ENCODE results near the gene CACNB1. TPM values are rescaled to one million over a fixed set of nuclear protein-coding genes. Genes with fewer than 3 reads are reported as not detected.

The CACNB1 gene
- total RNA-seq, 2 experiments from 2014 or later, result 14.9 to 15.5 TPM

DNA sequence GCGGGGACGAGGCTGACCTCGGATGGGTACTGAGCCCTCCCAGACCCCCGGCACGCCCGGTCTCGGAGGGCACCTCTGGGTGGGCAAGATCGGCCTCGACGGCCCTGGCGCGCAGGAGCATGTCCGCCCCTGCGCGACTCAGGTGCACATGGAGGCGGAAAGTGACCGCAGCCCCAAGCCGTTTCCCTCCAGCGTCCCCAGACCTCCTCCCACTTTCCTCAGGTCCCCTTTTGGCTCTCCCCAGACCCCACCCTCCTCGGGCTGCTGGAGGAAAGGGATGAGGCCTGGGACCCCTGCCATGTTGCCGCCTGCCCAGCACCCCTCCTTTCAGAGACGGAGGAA is 12.6 kb upstream of the CACNB1 start:
- no peak overlapping the region for H3K27ac ChIP-seq (ENCODE audit: low read depth in 1 of 2, low read length in 2 of 2)
- no peaks in the 10 kb centered on the region for H3K9me3 Mint-ChIP-seq
- H3K36me3 Mint-ChIP-seq (ENCODE audit: low read depth), result peaks cover 3% of the 10 kb centered on the region
- ChIA-PET POLR2A (interaction anchor here (2.1 to 4.4 kb wide), 3 partner anchors 10 to 34 kb away, joined by 9 to 36 read pairs (median 22); partner anchors contain the start of gene RPL19), CTCF (interaction anchor here (1.0 to 6.4 kb wide), 5 partner anchors 22 to 45 kb away, joined by 3 to 122 read pairs (median 3); no protein-coding TSS in a partner anchor)
- ATAC-seq (ENCODE audit: poor library complexity) (no peak), DNase-seq (no peak)
- peak overlapping the region; percentile 50 for H3K4me3 Mint-ChIP-seq
- intact Hi-C loops (cut with DNase I, micrococcal nuclease), result no loop called here
- H3K9me3 ChIP-seq (ENCODE audit: control insufficient read depth in 1 of 2, insufficient read depth in 1 of 2, low read length in 2 of 2), result no peaks in the 10 kb centered on the region
- no peaks in the 10 kb centered on the region for H3K27me3 ChIP-seq (ENCODE audit: control insufficient read depth in 1 of 2, insufficient read depth in 2 of 2, low read length in 2 of 2)
- TF ChIP-seq, protein P1, sequence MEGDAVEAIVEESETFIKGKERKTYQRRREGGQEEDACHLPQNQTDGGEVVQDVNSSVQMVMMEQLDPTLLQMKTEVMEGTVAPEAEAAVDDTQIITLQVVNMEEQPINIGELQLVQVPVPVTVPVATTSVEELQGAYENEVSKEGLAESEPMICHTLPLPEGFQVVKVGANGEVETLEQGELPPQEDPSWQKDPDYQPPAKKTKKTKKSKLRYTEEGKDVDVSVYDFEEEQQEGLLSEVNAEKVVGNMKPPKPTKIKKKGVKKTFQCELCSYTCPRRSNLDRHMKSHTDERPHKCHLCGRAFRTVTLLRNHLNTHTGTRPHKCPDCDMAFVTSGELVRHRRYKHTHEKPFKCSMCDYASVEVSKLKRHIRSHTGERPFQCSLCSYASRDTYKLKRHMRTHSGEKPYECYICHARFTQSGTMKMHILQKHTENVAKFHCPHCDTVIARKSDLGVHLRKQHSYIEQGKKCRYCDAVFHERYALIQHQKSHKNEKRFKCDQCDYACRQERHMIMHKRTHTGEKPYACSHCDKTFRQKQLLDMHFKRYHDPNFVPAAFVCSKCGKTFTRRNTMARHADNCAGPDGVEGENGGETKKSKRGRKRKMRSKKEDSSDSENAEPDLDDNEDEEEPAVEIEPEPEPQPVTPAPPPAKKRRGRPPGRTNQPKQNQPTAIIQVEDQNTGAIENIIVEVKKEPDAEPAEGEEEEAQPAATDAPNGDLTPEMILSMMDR (IDR thresholded peaks at IDR 0.05), result no peak
- H3K4me1 Mint-ChIP-seq (ENCODE audit: low read depth), result peaks cover 29% of the 10 kb centered on the region
- peaks cover 4% of the 10 kb centered on the region for H3K27me3 Mint-ChIP-seq
- peaks cover 36% of the 10 kb centered on the region for H3K4me1 ChIP-seq (ENCODE audit: insufficient read depth, low read length)
- peak overlapping the region; percentile 55 for H3K4me3 ChIP-seq (ENCODE audit: low read length)
- H3K36me3 ChIP-seq (ENCODE audit: insufficient read depth, low read length), result peaks cover 3% of the 10 kb centered on the region
- peak overlapping the region; percentile 42 for H3K27ac Mint-ChIP-seq

DNA sequence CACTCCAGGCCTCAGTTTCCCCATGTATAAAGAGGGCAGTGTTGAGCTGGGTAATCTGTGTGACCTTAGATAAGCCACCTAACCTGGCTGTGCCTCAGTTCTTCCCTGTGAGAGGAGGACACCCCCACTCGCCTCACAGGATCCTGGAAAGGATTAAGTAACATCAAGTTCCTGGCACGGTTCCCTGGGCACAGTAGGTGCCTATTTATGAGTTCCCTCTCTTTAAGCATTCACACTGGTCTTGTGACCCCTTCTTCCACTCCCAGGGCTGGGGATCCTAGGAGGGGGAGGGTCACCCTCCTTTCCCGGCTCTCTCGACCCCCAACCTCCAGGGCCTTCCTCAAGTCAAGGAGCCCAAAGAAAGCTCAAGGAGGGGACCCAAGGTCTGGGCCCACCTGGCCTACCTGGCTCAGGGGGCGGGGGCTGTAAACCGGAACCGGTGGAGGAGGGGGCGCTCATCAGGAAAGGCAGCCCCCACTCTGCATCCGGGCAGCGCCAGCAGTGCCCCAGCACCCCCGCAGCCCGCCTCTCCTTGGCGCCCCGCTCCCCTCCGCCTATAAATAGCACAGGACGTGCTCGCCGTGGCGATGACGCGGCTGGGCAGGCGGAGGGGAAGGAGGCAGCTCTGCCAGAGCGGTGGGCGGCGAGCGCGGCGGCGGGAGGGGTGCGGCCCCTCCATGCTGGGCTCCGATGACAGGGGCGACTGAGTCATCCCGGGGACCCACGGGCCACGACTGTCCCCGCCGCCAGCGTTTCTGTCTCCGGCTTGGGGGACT is 12.0 kb upstream of the CACNB1 start:
- TF ChIP-seq, protein P1 (IDR thresholded peaks at IDR 0.05), result no peak
- ATAC-seq (ENCODE audit: poor library complexity) (peak; percentile 74), DNase-seq (peak; percentile 32 to 89 (median 62))
- H3K4me3 ChIP-seq (ENCODE audit: low read length), result peak overlapping the region; percentile 55
- Mint-ChIP-seq H3K36me3 (ENCODE audit: low read depth) (peaks cover 8% of the 10 kb centered on the region), H3K27ac (peak overlapping the region; percentile 62), H3K4me1 (ENCODE audit: low read depth) (peaks cover 29% of the 10 kb centered on the region), H3K27me3 (no peaks in the 10 kb centered on the region), H3K4me3 (no peak overlapping the region), H3K9me3 (no peaks in the 10 kb centered on the region)
- ChIA-PET POLR2A (interaction anchor here (0.7 to 4.4 kb wide), 7 partner anchors 10 to 340 kb away, joined by 3 to 36 read pairs (median 4); partner anchors contain the start of genes CDK12, LASP1 and RPL19), CTCF (interaction anchor here (1.0 to 6.4 kb wide), 6 partner anchors 22 to 45 kb away, joined by 3 to 122 read pairs (median 4); no protein-coding TSS in a partner anchor)
- H3K27ac ChIP-seq (ENCODE audit: low read depth in 1 of 2, low read length in 2 of 2), result peak overlapping the region in 1 of 2 donors; percentile 7
- H3K27me3 ChIP-seq (ENCODE audit: control insufficient read depth in 1 of 2, insufficient read depth in 2 of 2, low read length in 2 of 2), result no peaks in the 10 kb centered on the region
- H3K36me3 ChIP-seq (ENCODE audit: insufficient read depth, low read length), result peaks cover 8% of the 10 kb centered on the region
- H3K9me3 ChIP-seq (ENCODE audit: control insufficient read depth in 1 of 2, insufficient read depth in 1 of 2, low read length in 2 of 2), result no peaks in the 10 kb centered on the region
- peaks cover 36% of the 10 kb centered on the region for H3K4me1 ChIP-seq (ENCODE audit: insufficient read depth, low read length)
- intact Hi-C loops (cut with DNase I, micrococcal nuclease), result loop anchor here in 1 of 2 experiments (1.0 kb wide), 1 partner anchor 29 kb away; no protein-coding TSS in a partner anchor

DNA sequence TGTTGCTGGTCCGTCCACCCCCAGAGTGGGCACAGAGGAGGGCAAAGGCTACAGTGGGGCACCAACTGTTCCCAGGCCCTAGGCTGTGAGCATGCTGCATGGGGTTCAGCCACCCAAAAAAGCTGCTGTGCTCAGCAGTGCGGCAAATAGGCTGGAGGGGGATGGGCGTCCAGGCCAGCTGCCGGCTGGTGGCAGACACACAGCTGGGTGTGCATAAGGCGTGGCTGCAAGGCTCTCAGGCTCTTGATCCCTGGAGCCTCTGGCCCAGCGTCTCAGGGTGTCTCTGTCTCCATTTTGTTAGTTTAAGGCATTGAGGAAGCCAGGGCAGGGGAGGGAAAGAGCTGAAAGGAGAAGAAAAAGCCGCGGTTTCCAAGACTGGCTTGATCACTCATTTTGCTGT is 11.4 kb upstream of the CACNB1 start:
- peak overlapping the region in 1 of 2 donors; percentile 7 for H3K27ac ChIP-seq (ENCODE audit: low read depth in 1 of 2, low read length in 2 of 2)
- no peaks in the 10 kb centered on the region for H3K9me3 Mint-ChIP-seq
- peaks cover 29% of the 10 kb centered on the region for H3K4me1 Mint-ChIP-seq (ENCODE audit: low read depth)
- TF ChIP-seq, protein P1 (IDR thresholded peaks at IDR 0.05), result no peak
- H3K27ac Mint-ChIP-seq, result peak overlapping the region; percentile 62
- peak overlapping the region; percentile 60 for H3K4me3 Mint-ChIP-seq
- DNase-seq, result peak in 5 of 14 experiments; percentile 21 to 60 (median 28)
- intact Hi-C loops (cut with DNase I, micrococcal nuclease), result loop anchor here in 1 of 2 experiments (1.0 kb wide), 1 partner anchor 29 kb away; no protein-coding TSS in a partner anchor
- no peaks in the 10 kb centered on the region for H3K27me3 ChIP-seq (ENCODE audit: control insufficient read depth in 1 of 2, insufficient read depth in 2 of 2, low read length in 2 of 2)
- peaks cover 36% of the 10 kb centered on the region for H3K4me1 ChIP-seq (ENCODE audit: insufficient read depth, low read length)
- H3K4me3 ChIP-seq (ENCODE audit: low read length), result no peak overlapping the region
- H3K36me3 Mint-ChIP-seq (ENCODE audit: low read depth), result peaks cover 14% of the 10 kb centered on the region
- ChIA-PET POLR2A (interaction anchor here (0.6 to 4.4 kb wide), 8 partner anchors 9 to 605 kb away, joined by 3 to 36 read pairs (median 4); partner anchors contain the start of genes CDK12, LASP1 and RPL19), CTCF (interaction anchor here (1.1 to 6.4 kb wide), 3 partner anchors 23 to 35 kb away, joined by 5 to 122 read pairs (median 41); no protein-coding TSS in a partner anchor)
- peak; percentile 7 for ATAC-seq (ENCODE audit: poor library complexity)
- H3K9me3 ChIP-seq (ENCODE audit: control insufficient read depth in 1 of 2, insufficient read depth in 1 of 2, low read length in 2 of 2), result no peaks in the 10 kb centered on the region
- no peaks in the 10 kb centered on the region for H3K27me3 Mint-ChIP-seq
- peaks cover 14% of the 10 kb centered on the region for H3K36me3 ChIP-seq (ENCODE audit: insufficient read depth, low read length)

Data from CD4-positive, alpha-beta T cell (primary cell).